Activated T-helper 1 cell treated with Interleukin-2 at 50 U/mL for 16 hours (primary cell): Measurements from ENCODE around the gene SMKR1.
"Not testable (repeated sequence)": the region's sequence is repeated elsewhere in the genome, so short reads cannot be mapped to it uniquely, and the experiment has no call there.

ENCODE experiments used
- DNase-seq: peaks from one replicate; pipeline ENCODE4 v3.0.0-alpha.2; 2020; ENCODE audit warnings: low read depth

SMKR1 gene

GRCh38 chr7:129525225-129525862 is 23.0 kb downstream of the SMKR1 start:
- DNase-seq = no peak

- DNase-seq = no peak
These were observed 27.3 kb downstream of the SMKR1 start for GRCh38 chr7:129529643-129530042.

GRCh38 chr7:129530795-129531391 is 28.6 kb downstream of the SMKR1 start:
- no peak for DNase-seq

GRCh38 chr7:129531721-129532120 is 29.4 kb downstream of the SMKR1 start:
- DNase-seq = no peak

GRCh38 chr7:129532375-129532774 is 30.0 kb downstream of the SMKR1 start:
- DNase-seq = no peak

GRCh38 chr7:129534558-129535274 is 32.4 kb downstream of the SMKR1 start:
- not testable (repeated sequence) for DNase-seq

GRCh38 chr7:129535896-129536295 is 33.6 kb downstream of the SMKR1 start:
- DNase-seq = no peak

- no peak for DNase-seq
These were observed 34.0 kb downstream of the SMKR1 start for GRCh38 chr7:129536323-129536722.

GRCh38 chr7:129538790-129539189 is 36.5 kb downstream of the SMKR1 start:
- DNase-seq = no peak

- no peak for DNase-seq
These were observed 38.0 kb downstream of the SMKR1 start for GRCh38 chr7:129540340-129540739.

- no peak for DNase-seq
These were observed 42.4 kb downstream of the SMKR1 start for GRCh38 chr7:129544700-129545099.

- no peak for DNase-seq
These were observed 48.5 kb downstream of the SMKR1 start for GRCh38 chr7:129550693-129551360.

- DNase-seq = peak; percentile 9
These were observed 51.6 kb downstream of the SMKR1 start for GRCh38 chr7:129553899-129554461.

GRCh38 chr7:129556607-129557133 is 54.3 kb downstream of the SMKR1 start:
- no peak for DNase-seq

GRCh38 chr7:129557686-129558481 is 55.6 kb downstream of the SMKR1 start:
- DNase-seq = no peak

- DNase-seq = no peak
These were observed 57.2 kb downstream of the SMKR1 start for GRCh38 chr7:129559564-129559963.

- no peak for DNase-seq
These were observed 58.5 kb downstream of the SMKR1 start for GRCh38 chr7:129560831-129561230.

- no peak for DNase-seq
These were observed 59.5 kb downstream of the SMKR1 start for GRCh38 chr7:129561677-129562359.
